DMS153 treated with DMSO at 0.1 percent for 48 hours (cell line): ENCODE results near the gene NTN3.
"Not testable (repeated sequence)": the region's sequence is repeated elsewhere in the genome, so short reads cannot be mapped to it uniquely, and the experiment has no call there.

Source experiments
- DNase-seq: peaks from one replicate; lab custom pipeline; 2025; ENCODE audit not compliant: unreplicated experiment; lab: John Stamatoyannopoulos, UW

The NTN3 gene

GRCh38 chr16:2471016-2471652, at the start of gene NTN3:
Gene NTN3, plus strand, starts transcription at chr16:2471297. Its CDS starts 405 bp downstream, at chr16:2471702.
- no peak for DNase-seq

- no peak for DNase-seq
These were observed 48.8 kb upstream of the NTN3 start for GRCh38 chr16:2422123-2422867.

- no peak for DNase-seq
These were observed 46.8 kb upstream of the NTN3 start for GRCh38 chr16:2424061-2425007.

GRCh38 chr16:2425008-2425518, 46.0 kb upstream of the NTN3 start:
- DNase-seq = no peak

- no peak for DNase-seq
These were observed 45.2 kb upstream of the NTN3 start for GRCh38 chr16:2425825-2426430.

GRCh38 chr16:2426941-2427361, 44.1 kb upstream of the NTN3 start:
- DNase-seq = no peak

GRCh38 chr16:2427526-2427925, 43.6 kb upstream of the NTN3 start:
- no peak for DNase-seq

- peak; percentile 11 for DNase-seq
These were observed 42.9 kb upstream of the NTN3 start for GRCh38 chr16:2428051-2428783.

GRCh38 chr16:2428784-2429033, 42.4 kb upstream of the NTN3 start:
- no peak for DNase-seq

GRCh38 chr16:2429034-2429770, 41.9 kb upstream of the NTN3 start, which contains the start of gene CCNF:
Gene CCNF, plus strand, starts transcription at chr16:2429447. Its CDS starts 35 bp downstream, at chr16:2429482.
- DNase-seq = peak; percentile 86

- DNase-seq = no peak
These were observed 41.1 kb upstream of the NTN3 start for GRCh38 chr16:2429771-2430663.

GRCh38 chr16:2432286-2432685, 38.8 kb upstream of the NTN3 start:
- DNase-seq = no peak

- DNase-seq = no peak
These were observed 38.1 kb upstream of the NTN3 start for GRCh38 chr16:2432801-2433505.

- not testable (repeated sequence) for DNase-seq
These were observed 35.9 kb upstream of the NTN3 start for GRCh38 chr16:2435236-2435635.

GRCh38 chr16:2436110-2436509, 35.0 kb upstream of the NTN3 start:
- no peak for DNase-seq

- DNase-seq = no peak
These were observed 33.9 kb upstream of the NTN3 start for GRCh38 chr16:2437032-2437790.

- no peak for DNase-seq
These were observed 33.0 kb upstream of the NTN3 start for GRCh38 chr16:2438121-2438520.
